Right atrium auricular region (tissue), 2 donors: Measurements from ENCODE around the gene EPB41L5. TPM values are rescaled to one million over a fixed set of nuclear protein-coding genes. Genes with fewer than 3 reads are reported as not detected.
"Not testable (repeated sequence)": the region's sequence is repeated elsewhere in the genome, so short reads cannot be mapped to it uniquely, and the experiment has no call there.

Experiments
- DNase-seq: peaks from one replicate; pipeline ENCODE4 v3.0.0-alpha.2; 2019; ENCODE audit warnings: low spot score
- H3K27ac ChIP-seq, 2 donors: fragments of 200-600 bp; sonication (generic); 1 replicate in 1 of 2; 2 replicates in 1 of 2; pipeline ENCODE4 v1.5.1; 2016 to 2019
- H3K27me3 ChIP-seq, 2 donors: fragments of 200-600 bp; sonication (generic); one replicate each; pipeline versions ENCODE4 v1.5.1 to v1.6.0; 2017 to 2019
- H3K36me3 ChIP-seq: fragments of 200-600 bp; sonication (generic); one replicate; pipeline ENCODE4 v1.5.1; 2016
- H3K4me1 ChIP-seq, 2 donors: fragments of 200-600 bp; sonication (generic); one replicate each; pipeline versions ENCODE4 v1.5.1 to v1.6.0; 2017 to 2019
- H3K4me3 ChIP-seq, 2 donors: fragments of 200-600 bp; sonication (generic); 1 replicate in 1 of 2; 2 replicates in 1 of 2; pipeline ENCODE4 v1.5.1; 2017 to 2019; ENCODE audit warnings: mild to moderate bottlenecking in 1 of 2, moderate library complexity in 1 of 2
- H3K9me3 ChIP-seq, 2 donors: fragments of 200-600 bp; sonication (generic); one replicate each; pipeline ENCODE4 v1.5.1; 2019
- CTCF ChIP-seq, 2 donors: fragments of 200-600 bp; sonication (generic); IDR thresholded peaks; one replicate each; pipeline ENCODE4 v1.5.1; 2019; ENCODE audit warnings: antibody characterized with exemption in 2 of 2
- total RNA-seq, 2 donors: library from RNA; depleted of rRNA; stranded (reverse); fragments of >200 nt; gene quantifications; one replicate each; pipeline ENCODE4 v1.1.0, GENCODE V29; 2016

EPB41L5 gene
- total RNA-seq, 2 donors from 2014 or later = 7.9 to 15.4 TPM

- H3K36me3 ChIP-seq = peaks cover 23% of the 10 kb centered on the region
Measured at GRCh38 chr2:120132691-120133090, 119.8 kb downstream of the EPB41L5 start.

GRCh38 chr2:120133572-120134244 is 120.8 kb downstream of the EPB41L5 start:
- no peak overlapping the region for H3K4me3 ChIP-seq
- H3K27ac ChIP-seq = no peak overlapping the region
- H3K36me3 ChIP-seq = peaks cover 23% of the 10 kb centered on the region
- no peak for DNase-seq
- TF ChIP-seq CTCF (IDR thresholded peaks at IDR 0.05) = no peak
- H3K4me1 ChIP-seq = no peaks in the 10 kb centered on the region
- H3K9me3 ChIP-seq = peaks cover 0 to 8% of the 10 kb centered on the region in 2 donors
- H3K27me3 ChIP-seq = no peaks in the 10 kb centered on the region

More at GRCh38 chr2:120132691-120133090, 119.8 kb downstream of the EPB41L5 start:
- Histone ChIP-seq H3K27ac (no peak overlapping the region), H3K4me3 (no peak overlapping the region), H3K9me3 (peaks cover 0 to 8% of the 10 kb centered on the region in 2 donors), H3K4me1 (no peaks in the 10 kb centered on the region), H3K27me3 (no peaks in the 10 kb centered on the region)
- DNase-seq = no peak
- TF ChIP-seq CTCF (IDR thresholded peaks at IDR 0.05) = no peak

GRCh38 chr2:120134263-120134662 is 121.4 kb downstream of the EPB41L5 start:
- DNase-seq = no peak
- no peak for TF ChIP-seq CTCF (IDR thresholded peaks at IDR 0.05)

GRCh38 chr2:120135013-120135412 is 122.1 kb downstream of the EPB41L5 start:
- H3K9me3 ChIP-seq, H3K27me3 ChIP-seq, H3K27ac ChIP-seq, DNase-seq, H3K4me1 ChIP-seq, H3K4me3 ChIP-seq: not testable (repeated sequence)
- H3K36me3 ChIP-seq = peaks cover 23% of the 10 kb centered on the region

More at GRCh38 chr2:120134263-120134662, 121.4 kb downstream of the EPB41L5 start:
- Histone ChIP-seq H3K27me3 (no peaks in the 10 kb centered on the region), H3K4me1 (no peaks in the 10 kb centered on the region), H3K9me3 (peaks cover 0 to 8% of the 10 kb centered on the region in 2 donors), H3K4me3 (no peak overlapping the region), H3K36me3 (peaks cover 23% of the 10 kb centered on the region), H3K27ac (no peak overlapping the region)

GRCh38 chr2:120140866-120141265 is 128.0 kb downstream of the EPB41L5 start:
- no peak for TF ChIP-seq CTCF (IDR thresholded peaks at IDR 0.05)
- no peaks in the 10 kb centered on the region for H3K27me3 ChIP-seq
- DNase-seq = no peak

GRCh38 chr2:120141300-120142069 is 128.6 kb downstream of the EPB41L5 start:
- H3K27me3 ChIP-seq = no peaks in the 10 kb centered on the region
- H3K9me3 ChIP-seq = no peaks in the 10 kb centered on the region
- H3K27ac ChIP-seq = no peak overlapping the region
- H3K4me3 ChIP-seq = no peak overlapping the region
- TF ChIP-seq CTCF (IDR thresholded peaks at IDR 0.05) = no peak
- DNase-seq = no peak
- no peaks in the 10 kb centered on the region for H3K36me3 ChIP-seq
- no peaks in the 10 kb centered on the region for H3K4me1 ChIP-seq

More at GRCh38 chr2:120140866-120141265, 128.0 kb downstream of the EPB41L5 start:
- no peak overlapping the region for H3K4me3 ChIP-seq
- no peak overlapping the region for H3K27ac ChIP-seq
- H3K4me1 ChIP-seq = no peaks in the 10 kb centered on the region
- no peaks in the 10 kb centered on the region for H3K36me3 ChIP-seq
- H3K9me3 ChIP-seq = no peaks in the 10 kb centered on the region
